Effector CD4-positive, alpha-beta T cell (primary cell): ENCODE measurements around the gene AMZ2.
"Not testable (repeated sequence)": the region's sequence is repeated elsewhere in the genome, so short reads cannot be mapped to it uniquely, and the experiment has no call there.

Experiments used
- DNase-seq: peaks from one replicate; pipeline ENCODE4 v3.0.0-alpha.2; 2020

Gene AMZ2

DNA sequence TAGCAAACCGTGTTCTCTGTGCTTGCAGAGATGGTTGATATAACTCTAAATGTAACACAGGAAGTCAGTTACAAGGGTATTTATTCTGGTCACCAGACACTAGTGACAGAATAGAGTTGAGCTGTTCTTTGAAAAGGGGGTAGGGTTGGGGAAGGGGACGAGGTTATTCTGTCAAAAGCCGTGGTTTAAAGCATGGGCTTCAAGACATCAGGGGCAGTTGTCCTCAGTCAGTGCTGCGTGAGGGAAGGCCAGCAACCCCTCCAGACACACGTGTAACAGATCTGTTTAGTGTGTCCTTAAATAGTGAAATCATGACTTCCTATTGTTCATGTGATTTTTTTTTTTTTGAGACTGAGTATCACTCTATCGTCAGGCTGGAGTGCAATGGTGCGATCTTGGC lies 5.6 kb downstream of the AMZ2 start:
- not testable (repeated sequence) for DNase-seq

- no peak for DNase-seq
Measured at GRCh38 chr17:68255151-68255550, 7.3 kb downstream of the AMZ2 start.

DNA sequence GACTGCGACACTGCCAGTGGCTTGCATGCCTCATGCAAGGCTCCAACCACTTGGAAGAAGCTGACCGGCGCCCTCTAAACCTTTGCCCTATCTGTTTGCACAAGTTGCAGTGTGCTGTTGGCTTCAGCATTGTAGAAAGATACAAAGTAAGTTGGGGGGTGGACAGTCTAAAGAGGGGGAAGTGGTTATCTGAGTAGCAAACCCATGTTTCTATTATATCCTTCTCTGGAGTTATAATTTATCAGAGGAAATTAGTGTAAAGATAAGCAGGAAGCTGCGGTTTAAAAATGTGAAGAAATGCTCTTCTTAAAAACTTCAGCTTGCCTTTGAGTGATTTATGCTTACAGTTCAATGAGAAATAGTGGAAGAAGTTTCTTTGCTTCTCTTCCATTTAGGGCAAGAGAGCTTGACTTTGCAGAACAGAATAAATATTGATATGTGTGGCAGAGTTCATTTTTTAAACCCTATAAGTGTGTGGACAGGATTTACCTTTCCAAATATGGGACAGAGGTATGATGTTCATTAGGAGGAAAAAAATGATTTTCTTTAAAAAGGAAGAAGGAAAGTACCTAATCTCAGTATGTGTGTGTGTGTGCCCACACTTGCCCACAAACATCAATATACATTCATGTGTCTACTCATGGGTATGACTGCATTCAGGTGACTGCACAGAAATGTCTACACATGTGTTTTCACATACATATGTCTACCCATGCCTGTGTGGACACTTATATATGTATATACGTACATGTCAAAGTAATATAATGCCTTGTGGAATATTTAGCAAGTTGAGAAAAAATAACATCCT lies 8.1 kb downstream of the AMZ2 start:
- no peak for DNase-seq

GRCh38 chr17:68256701-68257100 lies 8.9 kb downstream of the AMZ2 start:
- DNase-seq, result not testable (repeated sequence)

DNA sequence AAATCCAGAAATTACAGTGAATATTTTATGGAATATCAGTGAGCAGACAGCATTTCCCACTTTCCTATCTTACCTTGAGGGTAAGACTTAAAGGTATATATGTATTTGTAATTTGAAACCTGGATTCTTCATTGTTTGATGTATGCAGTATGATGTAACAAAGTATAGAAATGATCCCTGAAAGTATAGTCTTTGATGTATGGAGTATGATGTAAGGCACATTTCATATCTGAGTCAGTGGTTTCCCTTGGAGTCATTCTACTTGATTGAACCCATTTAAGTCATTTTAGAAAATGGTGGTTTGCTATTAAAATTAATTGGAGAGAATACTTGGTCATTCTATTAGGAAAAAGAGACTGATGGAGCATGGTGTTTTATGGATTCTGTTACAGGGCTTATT lies 10.1 kb downstream of the AMZ2 start:
- no peak for DNase-seq

GRCh38 chr17:68258890-68259647 lies 11.2 kb downstream of the AMZ2 start:
- peak; percentile 77 for DNase-seq

- not testable (repeated sequence) for DNase-seq
Measured at GRCh38 chr17:68259648-68259951, 11.8 kb downstream of the AMZ2 start.

DNA sequence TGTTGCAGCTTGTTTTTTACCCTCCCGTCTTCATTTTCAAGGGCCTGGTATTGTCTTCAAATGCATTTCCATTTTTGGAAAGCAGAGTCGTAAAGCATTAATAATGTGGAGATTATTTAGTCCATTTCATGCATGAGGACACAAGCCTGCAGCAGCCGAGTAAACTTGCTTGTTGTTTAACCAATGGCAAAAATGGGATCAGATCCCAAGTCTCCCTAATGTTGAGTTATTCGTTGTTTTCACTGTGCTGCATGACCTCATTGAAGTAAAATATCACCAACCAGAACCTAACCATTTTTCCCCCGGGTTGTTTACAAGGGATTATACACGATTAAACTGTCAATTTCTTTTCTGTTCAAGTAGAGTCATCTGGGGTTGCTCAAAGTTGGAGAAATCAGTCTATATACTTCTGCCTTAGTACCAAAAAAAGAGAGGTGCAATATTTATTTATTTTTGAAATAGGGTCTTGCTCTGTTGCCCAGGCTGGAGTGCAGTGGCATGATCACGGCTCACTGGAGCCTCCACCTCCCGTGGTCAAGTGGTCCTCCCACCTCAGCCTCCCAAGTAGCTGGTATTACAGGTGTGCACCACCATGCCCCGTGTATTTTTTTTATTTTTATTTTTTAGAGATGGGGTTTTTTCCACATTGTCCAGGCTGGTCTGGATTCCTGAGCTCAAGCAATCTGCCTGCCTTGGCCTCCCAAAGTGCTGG lies 12.4 kb downstream of the AMZ2 start:
- DNase-seq, result no peak

- not testable (repeated sequence) for DNase-seq
Measured at GRCh38 chr17:68262467-68262866, 14.6 kb downstream of the AMZ2 start.

DNA sequence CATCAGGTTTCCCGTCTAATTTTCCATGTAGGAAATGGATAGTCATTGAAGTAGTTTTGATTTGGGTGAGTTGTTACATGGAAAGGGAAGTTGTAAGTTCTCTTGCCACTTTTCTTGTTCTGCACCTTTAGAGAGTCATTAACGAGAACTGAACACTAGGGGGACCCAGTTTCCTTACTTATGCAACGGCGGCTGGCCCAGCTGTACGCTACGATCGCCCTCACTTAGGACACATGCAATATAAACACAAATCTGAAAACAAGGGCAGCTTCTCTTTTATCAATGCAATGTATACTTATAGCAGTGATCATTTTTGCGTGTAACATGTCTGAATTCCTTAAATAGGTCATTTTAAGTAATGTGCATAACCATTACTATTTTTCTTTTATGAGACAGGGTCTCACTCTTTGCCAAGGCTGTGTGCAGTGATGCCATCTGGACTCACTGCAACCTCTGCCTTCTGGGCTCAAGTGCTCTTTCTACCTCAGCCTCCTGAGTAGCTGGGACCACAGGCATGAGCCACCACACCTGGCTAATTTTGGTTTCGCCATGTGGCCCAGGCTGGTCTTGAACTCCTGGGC lies 15.3 kb downstream of the AMZ2 start:
- peak; percentile 43 for DNase-seq

- not testable (repeated sequence) for DNase-seq
Measured at GRCh38 chr17:68265833-68266232, 18.0 kb downstream of the AMZ2 start.

DNA sequence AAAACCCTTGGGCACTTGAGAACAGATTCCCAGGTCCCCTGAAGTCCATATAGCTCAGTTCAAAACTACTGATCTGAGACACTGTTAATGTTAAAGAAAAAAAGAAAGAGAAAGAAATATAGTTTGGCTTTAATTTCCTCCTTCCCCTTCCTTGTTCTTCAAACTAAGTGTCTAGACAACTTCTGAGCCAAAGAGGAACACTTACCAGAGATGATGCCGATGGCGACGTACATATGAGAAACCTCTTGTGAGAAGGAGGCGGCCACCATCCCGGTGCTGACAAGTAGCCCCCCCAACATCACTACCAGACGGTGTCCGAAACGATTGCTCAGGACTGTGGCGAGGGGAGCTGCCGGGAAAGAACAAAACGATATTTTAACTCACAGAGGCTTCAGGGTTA lies 25.9 kb downstream of the AMZ2 start:
- no peak for DNase-seq

- not testable (repeated sequence) for DNase-seq
Measured at GRCh38 chr17:68276339-68276738, 28.5 kb downstream of the AMZ2 start.

- DNase-seq, result no peak
Measured at GRCh38 chr17:68277807-68278206, 30.0 kb downstream of the AMZ2 start.

DNA sequence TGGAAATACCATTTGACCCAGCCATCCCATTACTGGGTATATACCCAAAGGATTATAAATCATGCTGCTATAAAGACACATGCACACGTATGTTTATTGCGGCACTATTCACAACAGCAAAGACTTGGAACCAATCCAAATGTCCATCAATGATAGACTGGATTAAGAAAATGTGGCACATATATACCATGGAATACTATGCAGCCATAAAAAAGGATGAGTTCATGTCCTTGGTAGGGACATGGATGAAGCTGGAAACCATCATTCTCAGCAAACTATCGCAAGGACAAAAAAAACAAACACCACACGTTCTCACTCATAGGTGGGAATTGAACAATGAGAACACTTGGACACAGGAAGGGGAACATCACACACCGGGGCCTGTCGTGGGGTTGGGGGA lies 34.1 kb downstream of the AMZ2 start:
- DNase-seq, result not testable (repeated sequence)

- no peak for DNase-seq
Measured at GRCh38 chr17:68288375-68288774, 40.5 kb downstream of the AMZ2 start.

GRCh38 chr17:68288804-68289203 lies 41.0 kb downstream of the AMZ2 start:
- DNase-seq, result no peak

GRCh38 chr17:68289473-68289872 lies 41.6 kb downstream of the AMZ2 start:
- no peak for DNase-seq

DNA sequence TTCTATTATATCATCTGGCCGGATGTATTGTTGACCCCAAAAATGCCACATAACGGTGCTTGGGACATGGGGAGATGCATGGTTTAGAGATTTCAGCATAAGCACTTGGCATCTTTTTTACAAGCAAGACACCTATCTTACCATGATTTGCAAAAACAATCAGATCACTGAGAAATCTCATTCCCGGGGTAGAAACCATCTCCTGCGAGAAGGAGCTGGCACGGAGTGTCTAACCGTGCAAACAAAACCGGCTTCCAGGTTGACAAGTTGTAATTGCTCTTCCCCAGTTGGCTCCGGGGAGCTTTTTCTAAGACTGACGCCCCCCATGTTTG lies 42.1 kb downstream of the AMZ2 start:
- DNase-seq, result no peak

- peak; percentile 47 for DNase-seq
Measured at GRCh38 chr17:68290268-68290954, 42.6 kb downstream of the AMZ2 start.

DNA sequence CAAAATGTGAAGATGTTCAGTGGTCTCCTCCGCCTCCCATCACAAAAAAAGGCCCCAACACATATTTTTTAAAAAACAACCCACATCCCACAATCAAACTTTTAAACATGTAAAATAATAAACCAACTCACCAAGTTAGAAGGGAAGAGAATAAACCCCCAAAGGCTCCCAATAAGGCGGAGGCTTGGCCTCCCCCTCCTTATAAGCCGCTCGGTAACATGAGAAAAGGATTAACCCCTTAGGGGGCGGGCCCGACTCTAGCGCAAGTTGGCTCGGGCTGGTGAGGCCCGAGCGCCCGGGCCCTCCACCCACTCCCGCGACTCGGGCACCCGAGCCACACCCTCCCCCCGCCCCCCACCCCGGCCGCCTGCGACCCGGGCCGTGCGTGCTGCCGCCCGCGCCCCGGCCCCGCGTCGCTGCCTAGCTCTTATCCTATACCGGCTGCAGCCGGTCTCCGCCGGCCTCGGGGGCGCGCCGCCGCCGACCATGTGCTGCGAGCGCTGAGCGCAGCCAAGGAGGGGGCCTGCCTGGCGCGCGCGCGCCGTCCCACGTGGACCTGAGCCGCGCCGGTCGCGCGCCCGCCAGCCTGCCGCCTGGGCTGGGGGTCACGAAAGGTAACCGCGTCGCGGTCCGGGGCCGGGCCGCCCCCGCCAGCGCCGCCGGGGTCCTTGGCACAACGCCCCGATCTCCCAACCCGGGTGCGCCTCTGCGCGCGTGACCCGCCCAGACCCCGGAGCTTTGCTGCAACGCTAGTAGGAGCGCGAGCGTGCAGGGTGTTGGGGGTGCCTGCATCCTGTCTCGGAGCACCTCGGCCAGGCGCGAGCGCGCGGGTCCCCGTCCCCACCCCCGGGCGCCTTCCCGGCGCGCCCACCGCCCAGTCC lies 43.4 kb downstream of the AMZ2 start, which contains the start of the genes ARSG and SLC16A6:
TSS of gene ARSG (plus strand) at position 541 of the 881 bp plus-strand sequence. CDS start 15,999 bp downstream, outside the sequence.
TSS of gene SLC16A6 (minus strand) at position 173 of the 881 bp plus-strand sequence. CDS start 12,807 bp downstream, outside the sequence.
- peak; percentile 75 for DNase-seq
